ENCODE data around the gene RILPL2.

- TF ChIP-seq EZH2 (IDR thresholded peaks at IDR 0.05; ENCODE audit: low read depth, unreplicated experiment) (no peak), CTCF (conservative IDR thresholded peaks at IDR 0.05; ENCODE audit: low read depth in 2 of 2) (no peak)
These were observed 67.3 kb downstream of the RILPL2 start for GRCh38 chr12:123369229-123369628.

Measured in GM23338 (cell line).